ENCODE results near the gene ENTR1.
"Not testable (repeated sequence)": the region's sequence is repeated elsewhere in the genome, so short reads cannot be mapped to it uniquely, and the experiment has no call there.

ENTR1 gene

DNA sequence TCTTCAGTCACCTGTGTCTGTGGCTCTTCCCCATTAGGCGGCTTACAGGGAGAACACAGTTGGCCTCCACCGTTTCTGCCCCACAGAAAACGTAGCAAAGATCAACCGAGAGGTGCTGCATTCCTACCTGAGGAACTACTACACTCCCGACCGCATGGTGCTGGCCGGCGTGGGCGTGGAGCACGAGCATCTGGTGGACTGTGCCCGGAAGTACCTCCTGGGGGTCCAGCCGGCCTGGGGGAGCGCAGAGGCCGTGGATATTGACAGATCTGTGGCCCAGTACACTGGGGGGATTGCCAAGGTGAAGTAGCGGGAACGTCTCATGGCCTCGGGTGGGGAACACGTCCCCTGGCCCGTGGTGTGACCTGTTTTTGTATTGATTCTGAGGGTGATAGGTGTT, 6.5 kb upstream of the ENTR1 start:
- no peak for DNase-seq

DNA sequence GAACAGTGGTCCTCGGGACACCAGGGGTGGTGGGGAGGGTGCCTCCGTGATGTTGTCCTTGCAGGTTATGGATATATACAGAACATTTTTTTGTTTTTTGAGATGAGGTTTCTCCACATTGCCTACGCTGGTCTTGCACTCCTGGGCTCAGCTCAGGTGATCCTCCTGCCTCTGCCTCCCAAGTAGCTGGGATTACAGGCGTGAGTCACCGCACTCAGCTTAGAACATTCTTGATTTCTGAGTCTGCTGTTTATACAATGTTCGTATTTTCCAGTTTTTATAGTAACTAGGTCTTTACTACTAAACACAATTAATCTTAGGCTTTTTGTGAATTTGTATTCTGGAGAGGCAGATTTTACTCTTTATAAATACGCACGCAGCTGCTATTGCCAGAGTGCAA, 6.0 kb upstream of the ENTR1 start:
- no peak for DNase-seq

DNA sequence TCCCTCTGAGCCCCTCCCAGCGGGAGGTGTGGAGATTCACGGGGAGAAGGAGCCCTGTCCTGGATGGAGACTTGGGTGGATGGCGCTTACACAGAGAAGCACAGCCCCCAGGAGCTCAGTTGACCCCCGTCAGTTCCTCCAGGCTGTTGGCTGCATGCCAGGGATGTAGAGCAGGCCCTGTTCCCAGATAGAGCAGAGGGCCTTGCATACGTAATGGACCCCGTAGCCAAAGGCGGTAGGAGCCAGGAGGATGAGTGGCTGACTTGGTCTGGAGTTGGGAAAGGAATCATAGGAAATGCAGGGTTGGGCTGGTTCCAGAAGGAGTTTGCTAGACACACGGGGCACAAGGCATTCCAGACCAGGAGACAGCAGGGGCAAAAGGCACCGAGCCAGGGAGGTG, 2.5 kb upstream of the ENTR1 start:
- no peak for DNase-seq

DNA sequence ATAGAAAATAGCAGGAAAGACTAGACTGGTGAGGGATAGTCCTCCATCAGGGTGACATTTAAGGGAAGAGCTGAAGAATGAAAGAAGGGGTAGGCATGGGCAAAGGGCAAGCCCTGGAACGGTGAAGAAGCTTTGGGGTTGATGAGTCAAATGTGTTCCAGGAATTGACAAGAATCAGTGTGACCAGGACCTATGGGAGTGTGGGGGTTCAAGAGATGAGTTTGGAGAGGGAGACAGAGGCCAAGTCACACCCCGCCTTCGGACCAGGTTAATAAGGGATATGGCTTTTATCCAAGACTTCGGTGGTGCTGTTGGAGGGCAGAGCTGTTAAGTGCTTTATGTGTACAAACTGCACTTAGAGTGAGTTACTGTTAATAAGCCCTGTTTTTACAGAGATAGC, 964 bp upstream of the ENTR1 start:
- no peak for DNase-seq

DNA sequence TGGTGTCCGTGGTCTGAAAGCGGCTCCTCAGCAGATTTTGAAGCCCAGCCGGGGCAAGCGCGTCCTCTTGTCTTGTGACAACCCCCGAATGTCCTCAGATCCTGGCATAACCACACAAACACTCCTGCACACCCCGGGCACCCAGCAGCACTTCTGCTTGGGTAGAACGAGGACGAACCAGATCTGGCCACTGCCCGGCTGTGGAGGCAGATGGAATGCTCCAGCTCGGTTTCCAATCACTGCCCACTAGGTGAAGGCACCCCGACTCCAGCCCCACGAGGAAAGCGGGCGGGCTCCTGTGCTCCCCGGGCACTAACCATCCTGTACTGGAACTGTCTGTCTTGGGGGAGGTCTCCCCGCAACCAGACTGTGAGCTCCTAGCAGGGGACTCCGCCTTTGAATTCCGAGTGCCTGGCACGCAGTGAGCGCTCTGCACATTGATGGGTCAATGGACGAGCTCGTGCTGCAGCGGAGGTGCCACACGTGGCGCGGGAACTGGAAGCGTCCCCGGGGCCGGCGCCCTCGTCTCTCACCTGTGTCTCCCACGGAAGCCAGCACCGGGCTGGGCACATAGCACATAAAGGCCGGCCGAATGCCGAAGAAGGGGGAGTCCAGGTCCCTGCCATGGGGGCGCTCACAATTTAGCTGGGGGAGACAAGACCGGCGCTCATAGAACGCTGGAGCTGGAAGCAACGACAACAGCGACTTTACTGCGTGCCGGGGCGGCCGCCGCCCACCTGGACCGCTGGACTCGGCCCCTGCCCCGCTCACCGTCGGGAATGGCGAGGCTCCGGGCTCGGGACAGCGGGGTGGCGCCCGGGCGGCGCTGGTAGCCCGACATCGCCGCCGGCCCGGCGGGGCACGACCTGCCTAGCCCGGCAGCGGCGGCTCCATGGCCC, 608 bp downstream of the ENTR1 start:
- peak; percentile 22 for DNase-seq

DNA sequence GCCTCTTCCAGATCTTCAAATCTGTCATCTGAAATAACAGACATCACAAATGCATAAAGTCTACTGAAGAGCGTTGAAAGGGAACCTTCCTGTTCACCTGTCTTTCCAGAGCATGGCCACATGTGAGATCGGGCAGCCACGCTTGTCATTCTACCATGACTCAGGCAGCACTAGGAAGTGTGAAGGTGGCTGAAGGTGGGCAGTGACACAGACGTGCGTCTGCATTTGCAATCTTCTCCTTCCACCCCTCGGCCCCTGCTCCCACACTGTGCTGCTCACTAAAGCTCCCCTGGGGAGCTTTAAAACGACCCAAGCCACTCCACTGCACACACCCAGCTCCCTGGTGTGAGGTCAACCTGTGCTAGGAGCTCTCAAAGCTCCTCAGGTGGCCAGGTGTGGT, 2.5 kb downstream of the ENTR1 start:
- no peak for DNase-seq

DNA sequence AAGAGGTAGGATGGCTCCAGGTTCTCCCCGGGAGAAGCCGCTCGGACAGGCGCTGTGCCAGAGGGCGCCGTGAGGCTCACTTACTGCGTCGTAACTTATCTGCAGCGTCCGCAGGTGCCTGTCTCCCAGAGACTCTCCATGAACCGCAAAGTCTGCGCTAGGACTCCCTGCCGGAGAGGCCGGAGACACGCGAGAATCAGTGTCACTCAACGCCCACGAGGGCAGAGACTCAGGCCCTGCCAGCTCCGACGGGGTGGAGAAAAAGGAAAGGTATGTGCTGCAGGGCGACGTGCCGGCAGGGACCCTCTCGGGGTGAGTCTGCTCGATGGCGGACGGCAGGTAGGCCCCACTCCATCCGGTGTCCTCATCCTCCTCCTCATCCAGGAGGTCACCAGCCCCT, 3.4 kb downstream of the ENTR1 start:
- not testable (repeated sequence) for DNase-seq

DNA sequence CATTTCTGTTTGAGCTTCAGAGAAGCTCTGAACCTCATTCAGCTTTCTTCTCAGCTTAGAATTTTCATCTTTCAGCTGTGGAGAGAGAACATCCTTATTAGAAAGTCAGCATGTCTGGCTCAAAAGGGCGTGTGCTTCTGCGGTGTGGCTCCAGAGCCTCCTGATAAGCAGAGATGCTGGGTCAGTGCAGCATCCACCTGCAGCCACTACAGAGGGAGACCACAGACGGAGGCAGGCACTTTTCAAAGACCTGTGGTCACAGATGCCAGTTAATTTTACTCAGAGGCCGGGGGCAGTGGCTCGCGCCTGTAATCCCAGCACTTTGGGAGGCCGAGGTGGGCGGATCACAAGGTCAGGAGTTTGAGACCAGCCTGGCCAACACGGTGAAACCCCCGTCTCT, 4.5 kb downstream of the ENTR1 start:
- DNase-seq = not testable (repeated sequence)

GRCh38 chr9:136405481-136405880, 4.9 kb downstream of the ENTR1 start:
- DNase-seq = no peak

DNA sequence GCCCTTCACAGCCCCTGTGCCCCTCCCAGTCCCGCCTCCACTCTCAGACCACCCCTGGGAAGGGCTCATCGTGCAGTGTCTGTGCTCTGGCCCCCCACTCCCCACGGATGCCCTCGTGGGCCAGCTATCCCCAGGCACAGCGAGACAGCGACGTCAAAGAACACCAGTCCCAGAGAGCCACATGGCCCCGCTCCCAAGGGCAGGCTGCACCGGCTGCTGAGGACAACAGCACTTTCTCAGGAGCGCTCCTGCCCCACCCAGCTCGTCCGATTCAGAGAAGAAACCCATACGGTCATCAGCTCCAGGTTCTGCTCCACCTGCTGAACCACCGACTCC, 5.6 kb downstream of the ENTR1 start:
- no peak for DNase-seq

DNA sequence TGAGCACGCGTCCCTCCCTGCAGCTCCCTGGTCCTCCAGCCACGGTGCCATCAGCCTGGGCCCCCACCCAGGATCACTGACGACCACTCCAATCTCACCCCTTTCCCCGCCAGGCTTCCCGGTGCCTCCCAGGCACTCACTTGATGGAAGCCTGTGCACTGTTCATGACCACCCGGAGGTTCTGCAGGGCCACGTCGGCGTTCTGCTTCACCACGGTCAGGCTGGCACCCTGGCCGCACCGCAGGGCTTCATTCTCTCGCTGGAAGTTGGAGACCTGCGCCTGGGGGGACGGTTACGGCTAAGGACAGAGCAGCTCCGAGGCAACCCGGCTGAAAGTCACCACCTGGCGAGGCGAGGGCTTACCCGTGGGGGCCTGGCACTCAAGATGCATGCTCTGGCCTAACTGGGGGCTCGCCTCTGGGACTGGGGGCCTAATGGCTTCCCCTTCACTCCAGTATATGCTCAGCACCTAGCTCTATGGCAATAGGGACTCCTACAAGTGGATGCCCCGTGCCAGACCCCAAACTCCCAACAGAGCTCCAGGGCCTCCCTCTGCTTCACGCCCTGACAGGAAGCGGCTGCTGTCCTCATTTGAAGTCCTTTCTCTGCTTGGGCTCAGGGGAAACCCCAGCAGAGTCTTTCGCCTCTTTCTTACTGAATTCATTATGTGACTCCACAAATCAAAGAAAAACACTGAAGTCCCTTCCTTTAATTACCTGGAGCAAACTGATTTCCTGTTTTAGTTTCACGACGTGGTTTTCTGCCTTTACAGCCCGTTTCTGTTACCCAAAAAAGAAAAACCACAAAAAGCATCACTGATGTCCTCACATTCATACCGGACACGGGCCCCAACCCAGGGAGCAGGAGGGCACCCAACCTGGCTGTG, 6.3 kb downstream of the ENTR1 start:
- peak; percentile 26 for DNase-seq

DNA sequence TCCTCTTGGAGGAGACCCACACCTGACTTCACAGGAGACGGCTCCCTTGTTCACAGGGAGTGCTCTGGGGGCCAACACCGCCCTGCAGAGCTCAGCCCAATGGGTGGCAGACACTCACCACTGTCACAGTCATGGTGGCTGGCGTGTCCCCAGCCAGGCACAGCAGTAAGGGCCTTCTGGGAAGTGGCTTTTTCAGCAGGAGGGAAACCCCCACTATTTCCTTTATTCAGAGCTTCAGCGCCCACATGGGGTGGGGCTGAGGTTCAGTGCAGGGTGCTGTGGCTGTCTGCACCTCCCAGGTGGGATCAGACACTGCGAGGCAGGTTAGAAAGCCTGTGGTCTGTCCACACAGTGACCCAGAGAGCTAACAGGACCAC, 6.9 kb downstream of the ENTR1 start:
- DNase-seq = peak; percentile 72

GRCh38 chr9:136402067-136402466, 8.3 kb downstream of the ENTR1 start:
- DNase-seq = no peak

DNA sequence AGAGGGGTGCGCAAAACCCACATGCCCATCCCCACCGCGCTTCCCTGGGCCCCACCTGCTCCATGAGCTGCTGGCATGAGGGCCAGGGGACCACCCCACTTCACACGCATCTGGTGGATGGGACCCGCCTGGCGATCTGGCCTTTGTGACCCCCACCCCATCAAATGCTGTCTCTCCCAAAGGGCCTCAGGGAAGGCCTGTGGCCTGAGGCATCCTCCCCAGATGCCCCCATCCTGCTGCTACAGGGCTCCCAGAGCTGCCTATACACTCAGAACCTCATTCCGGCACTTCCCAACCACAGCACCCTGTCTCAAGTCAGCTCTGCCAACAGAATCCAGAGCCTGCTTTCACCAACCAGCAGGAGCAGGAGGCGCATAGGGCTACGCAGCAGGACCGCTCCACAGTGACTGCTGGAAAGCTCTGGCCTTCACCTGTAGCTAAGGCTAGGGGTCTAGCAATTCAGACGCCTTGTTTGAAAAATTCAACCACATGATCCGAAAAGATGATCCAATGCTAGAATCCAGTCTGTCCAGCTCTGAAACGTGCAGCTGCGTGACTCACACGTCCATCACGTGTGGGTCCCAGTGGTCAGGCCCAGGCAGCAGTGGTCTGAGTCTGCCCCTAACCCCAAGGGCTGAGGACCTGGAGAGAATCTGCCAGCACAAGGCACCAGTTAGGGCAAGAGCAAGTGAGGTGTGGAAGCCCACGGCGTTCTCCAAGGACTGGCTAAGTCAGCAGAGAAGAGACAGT, 9.1 kb downstream of the ENTR1 start:
- DNase-seq = no peak

- DNase-seq = peak; percentile 79
These were observed 10.2 kb downstream of the ENTR1 start, which contains the start of gene SNAPC4 for GRCh38 chr9:136400038-136400834. TSS of gene SNAPC4 (minus strand) at chr9:136400170. CDS start at chr9:136398428, 1,742 bp downstream.

GRCh38 chr9:136399176-136400037, 11.0 kb downstream of the ENTR1 start:
- peak; percentile 7 for DNase-seq

- no peak for DNase-seq
These were observed 12.1 kb downstream of the ENTR1 start for GRCh38 chr9:136398286-136398685.

DNA sequence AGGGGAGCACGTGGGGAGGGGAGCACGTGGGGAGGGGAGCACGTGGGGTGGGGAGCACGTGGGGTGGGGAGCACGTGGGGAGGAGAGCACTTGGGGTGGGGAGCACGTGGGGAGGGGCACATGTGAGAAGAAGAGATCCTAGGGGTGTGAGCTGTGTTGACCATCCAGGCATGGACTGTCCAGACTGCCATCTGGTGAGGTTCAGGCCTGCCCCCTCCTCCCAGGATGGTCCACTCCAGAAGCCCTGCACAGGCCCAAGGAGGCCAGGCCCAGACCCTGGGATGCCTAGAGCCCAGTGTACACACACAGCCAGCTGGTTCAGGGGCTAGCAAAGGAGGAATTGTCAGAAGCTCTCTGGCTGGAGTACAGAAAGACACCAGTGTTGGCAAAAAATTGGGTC, 12.8 kb downstream of the ENTR1 start:
- no peak for DNase-seq

DNA sequence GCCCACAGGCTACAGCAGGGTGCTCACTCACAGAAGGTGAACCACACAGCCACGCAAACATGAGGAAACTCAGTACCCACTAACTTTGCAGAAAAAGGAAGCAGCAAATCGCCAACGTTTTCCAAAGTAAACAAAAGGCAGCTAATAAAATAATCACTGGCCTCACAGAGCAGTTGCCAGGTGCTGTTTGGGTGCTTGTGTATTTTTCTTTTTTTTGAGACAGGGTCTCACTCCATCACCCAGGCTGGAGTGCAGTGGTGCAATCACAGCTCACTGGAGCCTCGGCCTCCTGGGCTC, 14.2 kb downstream of the ENTR1 start:
- no peak for DNase-seq

GRCh38 chr9:136395345-136396218, 14.8 kb downstream of the ENTR1 start:
- no peak for DNase-seq

- no peak for DNase-seq
These were observed 15.4 kb downstream of the ENTR1 start for GRCh38 chr9:136395020-136395340.
